ENCODE data around the gene KRTAP9-6.

Gene KRTAP9-6

DNA sequence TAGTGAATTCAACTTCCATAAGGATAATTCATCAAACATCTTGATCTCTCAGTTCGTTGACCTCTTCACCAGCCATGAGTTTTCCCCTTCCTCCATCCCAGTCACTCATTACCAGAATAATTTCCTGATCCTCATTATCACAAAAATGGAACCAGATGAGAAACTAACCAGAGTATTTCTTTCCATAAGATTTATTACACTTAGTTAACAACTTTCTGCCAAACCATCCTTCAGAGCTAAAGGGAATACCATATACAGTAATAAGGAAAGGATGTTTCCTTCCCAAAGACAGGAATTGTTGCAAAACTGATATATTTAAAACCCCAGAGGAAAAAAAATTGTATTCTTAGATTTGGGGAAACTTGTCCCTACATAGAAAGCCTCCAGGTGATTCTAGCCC is 28.8 kb downstream of the KRTAP9-6 start:
- Mint-ChIP-seq H3K27me3 (ENCODE audit: low read depth, poor library complexity) (peaks cover 17% of the 10 kb centered on the region), H3K4me3 (no peak overlapping the region), H3K27ac (no peak overlapping the region), H3K4me1 (no peaks in the 10 kb centered on the region), H3K36me3 (ENCODE audit: low read depth) (no peaks in the 10 kb centered on the region), H3K9me3 (peaks cover 11% of the 10 kb centered on the region)
- DNase-seq, result no peak
- TF ChIP-seq, protein P1, sequence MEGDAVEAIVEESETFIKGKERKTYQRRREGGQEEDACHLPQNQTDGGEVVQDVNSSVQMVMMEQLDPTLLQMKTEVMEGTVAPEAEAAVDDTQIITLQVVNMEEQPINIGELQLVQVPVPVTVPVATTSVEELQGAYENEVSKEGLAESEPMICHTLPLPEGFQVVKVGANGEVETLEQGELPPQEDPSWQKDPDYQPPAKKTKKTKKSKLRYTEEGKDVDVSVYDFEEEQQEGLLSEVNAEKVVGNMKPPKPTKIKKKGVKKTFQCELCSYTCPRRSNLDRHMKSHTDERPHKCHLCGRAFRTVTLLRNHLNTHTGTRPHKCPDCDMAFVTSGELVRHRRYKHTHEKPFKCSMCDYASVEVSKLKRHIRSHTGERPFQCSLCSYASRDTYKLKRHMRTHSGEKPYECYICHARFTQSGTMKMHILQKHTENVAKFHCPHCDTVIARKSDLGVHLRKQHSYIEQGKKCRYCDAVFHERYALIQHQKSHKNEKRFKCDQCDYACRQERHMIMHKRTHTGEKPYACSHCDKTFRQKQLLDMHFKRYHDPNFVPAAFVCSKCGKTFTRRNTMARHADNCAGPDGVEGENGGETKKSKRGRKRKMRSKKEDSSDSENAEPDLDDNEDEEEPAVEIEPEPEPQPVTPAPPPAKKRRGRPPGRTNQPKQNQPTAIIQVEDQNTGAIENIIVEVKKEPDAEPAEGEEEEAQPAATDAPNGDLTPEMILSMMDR (IDR thresholded peaks at IDR 0.05), result no peak

DNA sequence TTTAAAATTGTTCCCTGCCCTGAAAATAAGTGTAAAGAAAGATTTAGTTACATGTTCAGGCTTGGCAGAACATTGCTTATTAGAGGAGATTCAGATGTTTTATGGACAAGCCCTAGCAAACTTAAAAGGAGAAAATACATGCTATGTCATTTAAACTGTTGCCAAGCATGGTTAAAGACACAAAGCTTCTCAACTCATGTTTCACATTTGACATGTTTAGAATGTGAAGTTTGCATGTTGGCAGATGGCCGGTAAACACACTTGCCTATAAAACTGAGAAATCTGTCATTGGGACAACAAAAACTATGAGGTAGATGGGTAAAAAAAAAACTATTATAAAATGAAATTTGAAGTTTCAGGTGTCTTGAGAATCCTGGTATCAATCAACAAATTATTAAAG is 31.7 kb downstream of the KRTAP9-6 start:
- H3K4me3 Mint-ChIP-seq, result no peak overlapping the region
- H3K27me3 Mint-ChIP-seq (ENCODE audit: low read depth, poor library complexity), result peaks cover 15% of the 10 kb centered on the region
- no peaks in the 10 kb centered on the region for H3K4me1 Mint-ChIP-seq
- no peaks in the 10 kb centered on the region for H3K36me3 Mint-ChIP-seq (ENCODE audit: low read depth)
- DNase-seq, result no peak
- TF ChIP-seq, protein P1 (IDR thresholded peaks at IDR 0.05), result no peak
- H3K27ac Mint-ChIP-seq, result no peak overlapping the region
- H3K9me3 Mint-ChIP-seq, result peaks cover 19% of the 10 kb centered on the region

DNA sequence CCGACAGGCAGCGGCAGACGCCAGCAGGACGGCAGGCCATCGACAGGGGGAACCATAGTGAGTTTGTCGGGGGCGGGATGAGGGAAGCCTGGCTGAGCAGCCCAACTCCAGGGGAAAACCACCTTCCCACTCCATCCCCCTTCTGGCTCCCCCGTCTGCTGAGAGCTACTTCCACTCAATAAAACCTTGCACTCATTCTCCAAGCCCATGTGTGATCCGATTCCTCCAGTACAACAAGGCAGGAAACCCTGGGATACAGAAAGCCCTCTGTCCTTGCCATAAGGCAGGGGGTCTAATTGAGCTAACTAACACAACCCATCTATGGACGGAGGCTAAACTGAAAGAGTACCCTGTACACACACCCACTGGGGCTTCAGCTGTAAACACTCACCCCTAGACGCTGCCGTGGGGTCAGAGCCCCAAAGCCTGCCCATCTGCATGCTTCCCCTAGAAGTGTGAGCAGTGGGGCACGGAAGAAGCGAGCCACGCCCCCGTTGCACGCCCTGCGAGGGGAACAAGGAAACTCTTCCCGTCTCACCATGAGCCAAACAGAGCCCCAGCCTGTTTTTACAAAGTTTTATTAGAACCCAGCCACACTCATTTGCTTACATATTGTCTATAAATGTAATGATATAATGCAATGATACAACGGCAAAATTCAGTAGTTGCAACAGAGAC is 33.4 kb downstream of the KRTAP9-6 start:
- TF ChIP-seq, protein P1 (IDR thresholded peaks at IDR 0.05), result no peak
- Mint-ChIP-seq H3K27me3 (ENCODE audit: low read depth, poor library complexity) (peaks cover 10% of the 10 kb centered on the region), H3K36me3 (ENCODE audit: low read depth) (no peaks in the 10 kb centered on the region), H3K27ac (no peak overlapping the region), H3K4me3 (no peak overlapping the region), H3K9me3 (peaks cover 19% of the 10 kb centered on the region), H3K4me1 (no peaks in the 10 kb centered on the region)
- no peak for DNase-seq

DNA sequence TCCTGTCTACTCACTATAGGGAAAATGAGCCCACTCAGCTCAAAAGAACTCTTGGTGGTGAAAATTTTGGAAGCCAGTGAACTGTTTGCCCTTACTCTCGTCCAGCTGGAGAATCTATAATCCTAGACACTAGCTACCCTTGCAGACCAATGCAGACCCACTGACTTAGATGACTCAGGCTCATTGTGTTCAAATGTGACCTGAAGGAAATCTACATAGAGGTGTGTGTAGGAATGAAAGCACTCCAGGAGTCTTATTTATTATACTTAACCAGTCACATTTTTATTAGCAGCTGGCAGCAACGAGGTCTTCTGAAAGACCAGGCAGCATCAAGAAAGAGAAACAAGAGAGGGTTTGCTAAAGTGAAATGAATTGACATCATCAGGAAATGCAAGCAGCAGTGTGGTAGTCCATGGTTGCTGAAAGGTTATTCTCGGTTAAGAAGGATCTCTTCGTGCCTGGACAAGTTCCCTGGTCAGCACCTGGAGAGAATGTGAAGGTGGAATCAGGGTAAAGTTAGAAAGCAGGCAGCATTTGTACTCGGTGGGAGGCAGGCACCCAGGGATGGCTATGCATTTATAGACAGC is 36.1 kb downstream of the KRTAP9-6 start:
- no peaks in the 10 kb centered on the region for H3K36me3 Mint-ChIP-seq (ENCODE audit: low read depth)
- peaks cover 16% of the 10 kb centered on the region for H3K9me3 Mint-ChIP-seq
- H3K27ac Mint-ChIP-seq, result no peak overlapping the region
- H3K4me1 Mint-ChIP-seq, result no peaks in the 10 kb centered on the region
- H3K27me3 Mint-ChIP-seq (ENCODE audit: low read depth, poor library complexity), result peaks cover 7% of the 10 kb centered on the region
- DNase-seq, result no peak
- TF ChIP-seq, protein P1 (IDR thresholded peaks at IDR 0.05), result no peak
- no peak overlapping the region for H3K4me3 Mint-ChIP-seq

DNA sequence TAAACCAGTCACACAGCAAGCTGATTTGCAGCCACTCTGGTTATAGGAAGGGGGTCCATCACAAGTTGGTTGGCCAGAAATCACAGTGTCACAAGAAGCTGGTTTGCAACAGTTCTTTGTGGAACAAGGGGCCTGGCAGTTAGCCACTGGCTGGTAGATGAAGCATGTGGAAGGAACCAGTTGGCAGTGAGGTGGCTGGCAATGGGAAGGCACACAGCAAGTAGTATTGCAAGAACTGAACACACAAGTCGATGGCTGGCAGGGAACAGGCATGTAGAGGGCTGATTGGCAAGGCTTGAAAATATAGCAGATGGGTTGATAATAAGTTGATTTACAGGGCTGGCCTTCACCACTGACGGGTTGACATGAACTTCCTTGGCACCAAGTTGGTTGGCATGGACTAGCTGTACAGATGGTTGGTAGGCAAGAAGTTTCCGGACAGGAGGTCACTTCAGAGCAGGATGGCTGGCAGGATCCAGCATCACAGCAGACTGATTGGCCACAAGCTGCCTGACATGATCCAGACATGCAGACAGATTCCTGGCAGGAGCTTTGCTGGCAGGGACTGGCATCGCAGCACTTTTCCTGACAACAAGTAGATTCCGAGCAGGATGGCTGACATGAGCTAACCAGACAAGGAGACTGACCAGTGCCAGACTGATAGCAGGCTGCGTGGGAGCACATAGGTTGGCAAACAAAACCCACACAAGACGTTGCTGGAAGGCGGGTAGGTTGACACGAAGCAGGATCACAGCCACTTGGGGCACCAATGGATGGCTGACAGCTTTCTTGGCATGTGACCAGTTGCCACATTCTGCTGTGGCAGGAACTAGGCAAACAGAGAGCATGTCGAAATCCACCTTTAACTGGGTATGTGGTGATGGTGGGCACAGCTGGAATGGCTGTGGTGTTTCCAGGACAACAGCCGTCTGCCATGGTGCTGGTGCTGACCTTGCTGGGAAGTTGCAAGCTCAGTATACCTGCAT is 37.0 kb downstream of the KRTAP9-6 start, which contains the start of gene KRTAP29-1:
Gene KRTAP29-1 (minus strand): TSS at position 936 of the 986 bp plus-strand sequence. CDS start 0 bp downstream, at position 936.
- TF ChIP-seq, protein P1 (IDR thresholded peaks at IDR 0.05), result no peak
- no peaks in the 10 kb centered on the region for H3K4me1 Mint-ChIP-seq

More for the DNA sequence above, 37.0 kb downstream of the KRTAP9-6 start, which contains the start of gene KRTAP29-1:
- Mint-ChIP-seq H3K4me3 (no peak within 1 kb of the TSS), H3K36me3 (ENCODE audit: low read depth) (no peaks in the 10 kb centered on the region), H3K27ac (no peak within 1 kb of the TSS), H3K9me3 (peaks cover 16% of the 10 kb centered on the region), H3K27me3 (ENCODE audit: low read depth, poor library complexity) (peaks cover 9% of the 10 kb centered on the region)
- no peak for DNase-seq

Measured in nephron progenitor cell (in vitro differentiated cells).